A549 (cell line): ENCODE measurements around the gene C3orf49. TPM values are rescaled to one million over a fixed set of nuclear protein-coding genes. Genes with fewer than 3 reads are reported as not detected.

Source experiments
- ATAC-seq, 2 experiments: fragments of 200-7000 bp in 1 of 2; fragments of >200 bp in 1 of 2; cut with Nextera tagmentation in 1 of 2; cut with Tn5 transposase in 1 of 2; 3 replicates each; pipeline versions ENCODE4 v1.8.0 to v1.9.1; 2018 to 2020; ENCODE audit warnings: mild to moderate bottlenecking in 1 of 2, moderate library complexity in 1 of 2
- CTCF ChIA-PET: fragments of 300-600 bp; sonication (Branson Sonifier 250); formaldehyde crosslinking; extraction: SDS; loops from one replicate; lab custom pipeline; 2021; ENCODE audit warnings: antibody characterized with exemption, inconsistent platforms; lab: Yijun Ruan, JAX
- POLR2A ChIA-PET: fragments of 350-600 bp; formaldehyde crosslinking; extraction: SDS; loops from one replicate; lab custom pipeline; 2021; ENCODE audit warnings: antibody characterized with exemption, inconsistent platforms; lab: Yijun Ruan, JAX
- DNase-seq, 2 experiments: peaks; one replicate each; pipeline versions ENCODE4 v3.0.0 to v3.0.0-alpha.2; 2011 to 2016; ENCODE audit warnings: low read depth in 1 of 2, low spot score in 1 of 2
- FAIRE-seq: peaks from 2 replicates; lab custom pipeline; 2011; peaks lifted over from hg19 to GRCh38; lab: Jason Lieb, UNC
- H3K27ac ChIP-seq, 2 experiments: fragments of >200 bp; sonication (Bioruptor Twin); formaldehyde crosslinking; 3 replicates each; pipeline ENCODE4 v1.5.1; 2016 to 2017
- H3K4me1 ChIP-seq: fragments of >200 bp; sonication (Bioruptor Twin); formaldehyde crosslinking; 3 replicates; pipeline ENCODE4 v1.6.1; 2016
- H3K4me2 ChIP-seq: fragments of >200 bp; sonication (Bioruptor Twin); formaldehyde crosslinking; 3 replicates; pipeline ENCODE4 v1.6.1; 2016
- H3K4me3 ChIP-seq: fragments of >200 bp; sonication (Bioruptor Twin); formaldehyde crosslinking; 3 replicates; pipeline ENCODE4 v1.5.1; 2016
- H3K9me3 ChIP-seq: fragments of >200 bp; sonication (Bioruptor Twin); formaldehyde crosslinking; 3 replicates; pipeline ENCODE4 v1.6.1; 2016
- CBX8 ChIP-seq: fragments of 200-600 bp; sonication (generic); IDR thresholded peaks from 2 replicates; pipeline ENCODE4 v1.6.1; 2016
- CHD4 ChIP-seq: fragments of 200-600 bp; sonication (generic); IDR thresholded peaks from 2 replicates; pipeline ENCODE4 v1.6.1; 2016; ENCODE audit warnings: antibody characterized with exemption, mild to moderate bottlenecking, borderline replicate concordance
- EHF ChIP-seq: fragments of 250-450 bp; sonication (Bioruptor Pico); IDR thresholded peaks from 2 replicates; pipeline ENCODE4 v1.5.0; 2020; ENCODE audit warnings: mild to moderate bottlenecking
- FOSB ChIP-seq: fragments of 250-450 bp; sonication (Bioruptor Pico); IDR thresholded peaks from 2 replicates; pipeline ENCODE4 v1.5.0; 2020; ENCODE audit warnings: mild to moderate bottlenecking, moderate library complexity
- HEYL ChIP-seq: fragments of 250-450 bp; sonication (Bioruptor Pico); IDR thresholded peaks from 2 replicates; pipeline ENCODE4 v1.8.0; 2021; ENCODE audit warnings: mild to moderate bottlenecking, moderate library complexity
- HOXA7 ChIP-seq: fragments of 250-450 bp; sonication (Bioruptor Pico); IDR thresholded peaks from 2 replicates; pipeline ENCODE4 v1.5.0; 2020; ENCODE audit warnings: mild to moderate bottlenecking, moderate library complexity
- HOXB13 ChIP-seq: fragments of 250-450 bp; sonication (Bioruptor Pico); IDR thresholded peaks from 2 replicates; pipeline ENCODE4 v1.5.0; 2020; ENCODE audit warnings: low read depth, mild to moderate bottlenecking, moderate library complexity
- HOXB5 ChIP-seq: fragments of 250-450 bp; sonication (Bioruptor Pico); IDR thresholded peaks from 2 replicates; pipeline ENCODE4 v1.5.0; 2020; ENCODE audit warnings: mild to moderate bottlenecking, moderate library complexity
- JUN ChIP-seq, 2 experiments: fragments of >200 bp; sonication (Bioruptor Twin); formaldehyde crosslinking; IDR thresholded peaks; 2 replicates in 1 of 2; 3 replicates in 1 of 2; pipeline ENCODE4 v1.6.1; 2016 to 2017
- MAFK ChIP-seq: fragments of 450-650 bp; IDR thresholded peaks from 2 replicates; pipeline ENCODE4 v1.6.1; 2014; ENCODE audit not compliant: partially characterized antibody
- MAZ ChIP-seq: fragments of 150-350 bp; IDR thresholded peaks from 2 replicates; pipeline ENCODE4 v1.6.1; 2014; ENCODE audit warnings: antibody characterized with exemption, low read depth, low read length, borderline replicate concordance
- SMC3 ChIP-seq: fragments of >200 bp; sonication (Bioruptor Twin); formaldehyde crosslinking; IDR thresholded peaks from 3 replicates; pipeline ENCODE4 v1.6.1; 2018; ENCODE audit warnings: inconsistent platforms
- TFCP2L1 ChIP-seq: fragments of 250-450 bp; sonication (Bioruptor Pico); IDR thresholded peaks from 2 replicates; pipeline ENCODE4 v1.5.0; 2021; ENCODE audit warnings: mild to moderate bottlenecking
- ZC3H11A ChIP-seq: fragments of 450-650 bp; IDR thresholded peaks from 2 replicates; pipeline ENCODE4 v1.6.1; 2014; ENCODE audit warnings: antibody characterized with exemption, mild to moderate bottlenecking
- WGBS: methylation state at CpG from one replicate; pipeline ENCODE4 v1.1.6; 2017; ENCODE audit errors: missing lambda C conversion rate; 5-methylcytosine and 5-hydroxymethylcytosine counted together
- polyA plus RNA-seq, 4 experiments: library from polyadenylated mRNA; depleted of rRNA in 3 of 4; stranded (reverse); fragments of >200 nt; fragmentation: RNase III in 1 of 4; extraction: RNeasy Plus Mini Kit Qiagen cat#74134 plus additional on column Dnase treatment in 1 of 4; gene quantifications; 2 replicates in 3 of 4; 3 replicates in 1 of 4; pipeline ENCODE4 v1.2.3, GENCODE V29; 2011 to 2017
- TF ChIP-seq, protein P1 (sequence below): fragments of >200 bp; sonication (Bioruptor Twin); formaldehyde crosslinking; IDR thresholded peaks from 2 replicates; pipeline ENCODE4 v1.6.1; 2016
- TF ChIP-seq, protein P2 (sequence below): fragments of 200-600 bp; sonication (generic); IDR thresholded peaks from 2 replicates; pipeline ENCODE4 v1.6.1; 2016; ENCODE audit warnings: antibody characterized with exemption, mild to moderate bottlenecking, moderate library complexity
- TF ChIP-seq, protein P3 (sequence below): fragments of 150-350 bp; IDR thresholded peaks from 2 replicates; pipeline ENCODE4 v1.6.1; 2014; ENCODE audit warnings: low read depth, mild to moderate bottlenecking, low read length
- TF ChIP-seq, protein P4 (sequence below): fragments of 250-450 bp; sonication (Bioruptor Pico); IDR thresholded peaks from 2 replicates; pipeline ENCODE4 v1.5.0; 2021; ENCODE audit warnings: mild to moderate bottlenecking, moderate library complexity, borderline replicate concordance

The C3orf49 gene
- polyA plus RNA-seq, 2 of the 4 experiments (the other 2 are of a cell fraction), result not detected

DNA sequence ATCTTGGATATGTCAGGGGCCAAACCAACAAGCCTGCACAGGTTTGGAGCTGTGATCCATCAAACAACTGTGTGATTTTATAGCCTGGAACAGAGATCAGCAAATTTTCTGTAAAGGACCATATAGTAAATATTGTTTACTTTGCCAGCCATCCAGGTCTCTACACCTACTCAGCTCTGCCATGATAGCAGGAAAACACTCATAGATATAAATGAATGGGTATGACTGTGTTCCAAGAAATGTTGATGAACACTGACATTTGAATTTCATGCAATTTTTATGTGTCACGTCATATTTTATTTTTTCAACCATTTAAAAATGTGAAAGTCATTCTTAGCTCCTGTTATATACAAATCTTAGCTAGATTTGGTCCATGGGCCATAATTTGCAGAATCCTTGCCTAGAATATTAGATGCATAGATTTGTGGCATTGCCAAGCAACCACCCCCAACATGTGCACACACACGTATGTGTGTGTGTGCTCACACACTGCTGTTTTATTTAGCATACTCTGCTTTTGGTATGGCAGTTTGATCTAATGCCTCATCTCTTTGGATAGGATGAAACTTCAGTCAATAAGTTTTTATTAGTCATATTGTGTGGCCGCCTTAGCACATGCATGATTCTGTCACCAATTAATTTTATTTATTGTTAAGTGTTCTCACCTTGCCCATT lies 51.0 kb downstream of the C3orf49 start (continued):
- no peak for TF ChIP-seq EHF
- no peak for TF ChIP-seq HOXB13
- TF ChIP-seq, all 56 proteins: peak for 0

DNA sequence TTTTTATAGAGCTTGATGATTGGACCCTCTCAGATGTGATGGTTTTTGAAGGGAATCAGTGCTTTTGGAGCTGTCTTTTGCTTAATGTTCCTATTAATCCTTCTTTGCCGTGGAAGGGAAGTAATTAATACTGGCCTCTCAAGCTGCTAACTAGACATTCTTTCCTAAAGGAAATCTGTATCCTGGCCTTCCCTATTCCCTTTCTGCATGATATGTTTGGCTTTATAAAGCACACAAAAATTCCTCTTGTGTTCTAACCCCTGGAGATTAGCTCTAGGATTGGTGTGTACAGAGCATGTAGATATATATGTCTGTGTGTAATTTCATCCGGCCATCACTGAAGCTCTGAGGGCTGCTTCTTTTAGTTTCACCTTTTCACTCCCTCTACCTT lies 51.5 kb downstream of the C3orf49 start:
- DNase-seq (no peak), FAIRE-seq (no peak), ATAC-seq (no peak)
- Histone ChIP-seq H3K4me3 (no peak overlapping the region), H3K27ac (no peak overlapping the region), H3K9me3 (no peaks in the 10 kb centered on the region), H3K4me1 (no peaks in the 10 kb centered on the region), H3K4me2 (no peak overlapping the region)
- TF ChIP-seq, protein P1, sequence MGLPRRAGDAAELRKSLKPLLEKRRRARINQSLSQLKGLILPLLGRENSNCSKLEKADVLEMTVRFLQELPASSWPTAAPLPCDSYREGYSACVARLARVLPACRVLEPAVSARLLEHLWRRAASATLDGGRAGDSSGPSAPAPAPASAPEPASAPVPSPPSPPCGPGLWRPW, result no peak
- TF ChIP-seq MAZ (no peak), SMC3 (no peak), ZC3H11A (no peak), FOSB (CRISPR knock-in tag) (no peak), EHF (no peak), HOXB5 (CRISPR knock-in tag) (no peak), CBX8 (no peak), JUN (IDR thresholded peaks at IDR 0.05) (no peak), MAFK (no peak), TFCP2L1 (CRISPR knock-in tag) (no peak), HEYL (CRISPR knock-in tag) (no peak), CHD4 (no peak), HOXA7 (CRISPR knock-in tag) (no peak)
- TF ChIP-seq, protein P2, sequence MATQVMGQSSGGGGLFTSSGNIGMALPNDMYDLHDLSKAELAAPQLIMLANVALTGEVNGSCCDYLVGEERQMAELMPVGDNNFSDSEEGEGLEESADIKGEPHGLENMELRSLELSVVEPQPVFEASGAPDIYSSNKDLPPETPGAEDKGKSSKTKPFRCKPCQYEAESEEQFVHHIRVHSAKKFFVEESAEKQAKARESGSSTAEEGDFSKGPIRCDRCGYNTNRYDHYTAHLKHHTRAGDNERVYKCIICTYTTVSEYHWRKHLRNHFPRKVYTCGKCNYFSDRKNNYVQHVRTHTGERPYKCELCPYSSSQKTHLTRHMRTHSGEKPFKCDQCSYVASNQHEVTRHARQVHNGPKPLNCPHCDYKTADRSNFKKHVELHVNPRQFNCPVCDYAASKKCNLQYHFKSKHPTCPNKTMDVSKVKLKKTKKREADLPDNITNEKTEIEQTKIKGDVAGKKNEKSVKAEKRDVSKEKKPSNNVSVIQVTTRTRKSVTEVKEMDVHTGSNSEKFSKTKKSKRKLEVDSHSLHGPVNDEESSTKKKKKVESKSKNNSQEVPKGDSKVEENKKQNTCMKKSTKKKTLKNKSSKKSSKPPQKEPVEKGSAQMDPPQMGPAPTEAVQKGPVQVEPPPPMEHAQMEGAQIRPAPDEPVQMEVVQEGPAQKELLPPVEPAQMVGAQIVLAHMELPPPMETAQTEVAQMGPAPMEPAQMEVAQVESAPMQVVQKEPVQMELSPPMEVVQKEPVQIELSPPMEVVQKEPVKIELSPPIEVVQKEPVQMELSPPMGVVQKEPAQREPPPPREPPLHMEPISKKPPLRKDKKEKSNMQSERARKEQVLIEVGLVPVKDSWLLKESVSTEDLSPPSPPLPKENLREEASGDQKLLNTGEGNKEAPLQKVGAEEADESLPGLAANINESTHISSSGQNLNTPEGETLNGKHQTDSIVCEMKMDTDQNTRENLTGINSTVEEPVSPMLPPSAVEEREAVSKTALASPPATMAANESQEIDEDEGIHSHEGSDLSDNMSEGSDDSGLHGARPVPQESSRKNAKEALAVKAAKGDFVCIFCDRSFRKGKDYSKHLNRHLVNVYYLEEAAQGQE, result no peak
- TF ChIP-seq, protein P3, sequence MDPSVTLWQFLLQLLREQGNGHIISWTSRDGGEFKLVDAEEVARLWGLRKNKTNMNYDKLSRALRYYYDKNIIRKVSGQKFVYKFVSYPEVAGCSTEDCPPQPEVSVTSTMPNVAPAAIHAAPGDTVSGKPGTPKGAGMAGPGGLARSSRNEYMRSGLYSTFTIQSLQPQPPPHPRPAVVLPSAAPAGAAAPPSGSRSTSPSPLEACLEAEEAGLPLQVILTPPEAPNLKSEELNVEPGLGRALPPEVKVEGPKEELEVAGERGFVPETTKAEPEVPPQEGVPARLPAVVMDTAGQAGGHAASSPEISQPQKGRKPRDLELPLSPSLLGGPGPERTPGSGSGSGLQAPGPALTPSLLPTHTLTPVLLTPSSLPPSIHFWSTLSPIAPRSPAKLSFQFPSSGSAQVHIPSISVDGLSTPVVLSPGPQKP, result no peak
- TF ChIP-seq, protein P4, sequence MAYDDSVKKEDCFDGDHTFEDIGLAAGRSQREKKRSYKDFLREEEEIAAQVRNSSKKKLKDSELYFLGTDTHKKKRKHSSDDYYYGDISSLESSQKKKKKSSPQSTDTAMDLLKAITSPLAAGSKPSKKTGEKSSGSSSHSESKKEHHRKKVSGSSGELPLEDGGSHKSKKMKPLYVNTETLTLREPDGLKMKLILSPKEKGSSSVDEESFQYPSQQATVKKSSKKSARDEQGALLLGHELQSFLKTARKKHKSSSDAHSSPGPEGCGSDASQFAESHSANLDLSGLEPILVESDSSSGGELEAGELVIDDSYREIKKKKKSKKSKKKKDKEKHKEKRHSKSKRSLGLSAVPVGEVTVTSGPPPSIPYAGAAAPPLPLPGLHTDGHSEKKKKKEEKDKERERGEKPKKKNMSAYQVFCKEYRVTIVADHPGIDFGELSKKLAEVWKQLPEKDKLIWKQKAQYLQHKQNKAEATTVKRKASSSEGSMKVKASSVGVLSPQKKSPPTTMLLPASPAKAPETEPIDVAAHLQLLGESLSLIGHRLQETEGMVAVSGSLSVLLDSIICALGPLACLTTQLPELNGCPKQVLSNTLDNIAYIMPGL (CRISPR knock-in tag), result no peak
- ChIA-PET POLR2A (no interaction called here), CTCF (no interaction called here)
- 79% methylated on average over 2 of the region's 2 CpGs for WGBS
